HG03439 (cell line): ENCODE data around the gene TCF4.

Experiments
- ATAC-seq: cut with Tn5 transposase; IDR thresholded peaks from one replicate; pipeline ENCODE4 v1.9.1; 2021; ENCODE audit warnings: mild to moderate bottlenecking, moderate library complexity; ENCODE audit not compliant: unreplicated experiment

Gene TCF4

GRCh38 chr18:55214969-55215368, 373.0 kb downstream of the TCF4 start:
- no peak for ATAC-seq

- ATAC-seq = no peak
Measured at GRCh38 chr18:55214534-55214933, 373.5 kb downstream of the TCF4 start.

DNA sequence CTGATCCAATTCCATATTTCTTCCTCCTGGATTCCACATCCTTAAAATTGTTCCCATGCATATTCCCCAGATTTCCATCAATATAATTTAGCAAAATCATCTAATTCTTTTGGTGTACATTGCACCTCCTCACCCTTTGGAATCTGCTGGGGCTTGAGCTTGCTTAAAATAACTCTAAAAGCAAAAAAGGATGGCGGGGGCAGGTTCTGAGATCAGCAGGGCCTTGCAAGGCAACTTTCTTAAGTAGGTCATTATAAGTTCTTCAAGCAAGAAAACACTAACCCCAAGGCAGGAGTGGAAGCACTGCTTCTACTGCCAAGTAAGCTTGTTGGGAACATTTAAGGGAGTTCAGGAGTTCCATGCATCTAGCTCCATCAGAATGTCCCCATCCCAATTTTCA, 374.4 kb downstream of the TCF4 start:
- no peak for ATAC-seq

- ATAC-seq = no peak
Measured at GRCh38 chr18:55206927-55207326, 381.1 kb downstream of the TCF4 start.

- no peak for ATAC-seq
Measured at GRCh38 chr18:55202232-55202917, 385.6 kb downstream of the TCF4 start.

- no peak for ATAC-seq
Measured at GRCh38 chr18:55199291-55199963, 388.6 kb downstream of the TCF4 start.

DNA sequence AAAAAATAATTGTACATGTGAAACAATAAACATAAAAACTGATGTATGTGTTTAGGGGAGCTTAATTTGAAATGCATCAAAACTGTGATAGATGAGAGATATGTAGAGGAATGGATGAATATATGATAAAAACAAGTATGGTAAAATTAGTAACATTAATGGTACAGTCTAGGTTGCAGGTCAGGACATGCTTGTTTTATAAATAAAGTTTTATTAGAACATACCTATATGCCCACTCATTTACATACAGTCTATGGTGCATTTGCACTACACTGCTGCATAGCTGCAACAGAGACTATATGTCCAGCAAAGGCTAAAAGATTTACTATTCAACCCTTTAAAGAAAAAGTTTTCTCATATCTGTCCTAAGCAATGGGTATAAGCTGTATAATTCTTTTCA, 392.1 kb downstream of the TCF4 start:
- no peak for ATAC-seq

GRCh38 chr18:55189972-55190371, 398.0 kb downstream of the TCF4 start:
- ATAC-seq = no peak

- ATAC-seq = no peak
Measured at GRCh38 chr18:55186588-55186987, 401.4 kb downstream of the TCF4 start.

DNA sequence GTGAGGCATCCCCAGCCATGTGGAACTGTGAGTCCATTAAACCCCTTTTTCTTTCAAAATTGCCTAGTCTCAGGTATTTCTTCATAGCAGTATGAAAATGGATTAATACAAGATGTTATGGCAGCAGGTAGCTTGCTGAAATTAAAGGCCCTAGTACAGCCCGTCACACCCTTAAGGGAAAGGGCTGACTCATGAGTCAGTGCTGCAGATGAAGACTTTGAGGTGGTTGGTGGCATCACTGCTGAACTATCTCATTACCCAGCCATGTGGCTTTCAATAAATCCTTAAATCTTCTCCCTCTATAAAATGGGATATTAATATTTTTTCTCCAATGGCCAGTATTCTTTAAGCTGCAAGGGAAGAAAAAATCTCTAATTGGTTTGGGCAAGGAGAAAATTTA, 402.6 kb downstream of the TCF4 start:
- ATAC-seq = no peak

DNA sequence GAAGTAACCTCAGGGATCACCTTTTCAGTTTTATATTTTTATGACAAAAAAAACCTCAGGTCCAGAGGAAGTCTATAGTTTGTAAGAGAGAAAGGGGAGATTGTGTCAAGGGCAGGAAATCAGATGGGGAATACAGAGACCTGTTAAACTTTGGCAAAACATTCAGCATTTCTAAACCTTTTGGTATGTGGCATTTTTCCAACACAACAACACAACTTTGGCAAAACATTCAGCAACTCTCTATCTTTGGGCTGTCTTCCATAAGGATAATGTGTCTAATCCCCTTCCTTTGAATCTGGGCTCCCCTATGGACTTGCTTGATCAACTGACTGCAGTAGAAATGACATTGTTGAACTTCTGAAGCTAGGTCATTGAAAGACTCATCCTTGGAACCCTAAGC, 408.2 kb downstream of the TCF4 start:
- no peak for ATAC-seq

- ATAC-seq = no peak
Measured at GRCh38 chr18:55179425-55179824, 408.6 kb downstream of the TCF4 start.

GRCh38 chr18:55173291-55173690, 414.7 kb downstream of the TCF4 start:
- ATAC-seq = no peak
